Testis (tissue), 3 donors: ENCODE data around the gene METRNL. TPM values are rescaled to one million over a fixed set of nuclear protein-coding genes. Genes with fewer than 3 reads are reported as not detected.

Source experiments
- DNase-seq: peaks from one replicate; pipeline ENCODE4 v3.0.0-alpha.2; 2019
- H3K27ac ChIP-seq, 2 donors: fragments of 200-600 bp; sonication (generic); one replicate each; pipeline ENCODE4 v1.5.1; 2019
- H3K27me3 ChIP-seq: fragments of 200-600 bp; sonication (generic); one replicate; pipeline ENCODE4 v1.5.1; 2019
- H3K36me3 ChIP-seq: fragments of 200-600 bp; sonication (generic); one replicate; pipeline ENCODE4 v1.5.1; 2017; ENCODE audit warnings: low read depth; ENCODE audit errors: missing control alignments
- H3K4me1 ChIP-seq: fragments of 200-600 bp; sonication (generic); one replicate; pipeline ENCODE4 v1.5.1; 2019
- H3K4me3 ChIP-seq, 2 donors: fragments of 200-600 bp; sonication (generic); one replicate each; pipeline ENCODE4 v1.5.1; 2017 to 2019
- H3K9me3 ChIP-seq: fragments of 200-600 bp; sonication (generic); one replicate; pipeline ENCODE4 v1.5.1; 2017
- POLR2A ChIP-seq: fragments of 450-650 bp; IDR thresholded peaks from one replicate; pipeline ENCODE4 v1.6.1; 2017; ENCODE audit warnings: antibody characterized with exemption, mild to moderate bottlenecking, moderate library complexity
- WGBS, 2 donors: methylation state at CpG; one replicate each; pipeline ENCODE4 v1.1.5; 2018; 5-methylcytosine and 5-hydroxymethylcytosine counted together
- intact Hi-C: fragments of 100-400 bp; cut with DNase I; formaldehyde crosslinking; loops from one replicate; pipeline ENCODE4 v1.15.1; 2023; ENCODE audit warnings: low total_unique reads
- polyA plus RNA-seq: library from polyadenylated mRNA; stranded (reverse); fragments of 350-450 nt; fragmentation: Illumina TruSeq; extraction: RNeasy Lipid Tissue Mini Kit (QIAGEN cat#74804); gene quantifications from one replicate; pipeline ENCODE4 v1.2.3, GENCODE V29; 2014; ENCODE audit warnings: low read depth, low replicate concordance; ENCODE audit not compliant: insufficient read depth
- total RNA-seq, 2 donors: library from RNA; depleted of rRNA; stranded (reverse); fragments of >200 nt; gene quantifications; one replicate each; pipeline ENCODE4 v1.2.3, GENCODE V29; 2016
- TF ChIP-seq, protein P1 (sequence below), 3 experiments: fragments of 450-650 bp in 2 of 3; fragments of 200-600 bp in 1 of 3; sonication (generic) in 1 of 3; IDR thresholded peaks; one replicate each; pipeline ENCODE4 v1.5.1; 2016 to 2019; ENCODE audit warnings: antibody characterized with exemption in 3 of 3, mild to moderate bottlenecking in 2 of 3, moderate library complexity in 1 of 3

METRNL gene
- total and polyA plus RNA-seq, 3 donors from 2014 or later, result 54.6 to 86.1 (median 56.1) TPM

DNA sequence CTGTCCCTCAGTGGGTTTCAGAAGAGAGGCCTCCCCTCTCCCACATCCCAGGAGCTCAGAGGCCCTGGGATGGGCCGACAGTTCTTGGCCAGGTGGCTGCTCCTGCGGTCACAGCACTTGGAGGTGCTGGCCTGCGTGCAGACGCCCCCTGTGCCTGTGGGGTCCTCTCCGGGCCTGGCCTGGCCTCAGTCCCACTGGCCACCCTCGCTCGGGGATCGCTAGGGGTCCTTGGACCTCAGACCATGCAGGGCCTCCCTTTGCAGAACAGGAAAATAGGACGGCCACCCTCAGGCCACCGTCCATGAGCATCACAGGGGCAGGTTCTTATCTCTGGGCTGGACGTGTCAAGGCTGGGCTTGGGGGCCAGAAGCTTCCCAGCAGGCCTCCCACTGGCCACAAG, 30.0 kb downstream of the METRNL start:
- no peak overlapping the region for H3K4me3 ChIP-seq
- TF ChIP-seq POLR2A, result no peak
- TF ChIP-seq, protein P1, sequence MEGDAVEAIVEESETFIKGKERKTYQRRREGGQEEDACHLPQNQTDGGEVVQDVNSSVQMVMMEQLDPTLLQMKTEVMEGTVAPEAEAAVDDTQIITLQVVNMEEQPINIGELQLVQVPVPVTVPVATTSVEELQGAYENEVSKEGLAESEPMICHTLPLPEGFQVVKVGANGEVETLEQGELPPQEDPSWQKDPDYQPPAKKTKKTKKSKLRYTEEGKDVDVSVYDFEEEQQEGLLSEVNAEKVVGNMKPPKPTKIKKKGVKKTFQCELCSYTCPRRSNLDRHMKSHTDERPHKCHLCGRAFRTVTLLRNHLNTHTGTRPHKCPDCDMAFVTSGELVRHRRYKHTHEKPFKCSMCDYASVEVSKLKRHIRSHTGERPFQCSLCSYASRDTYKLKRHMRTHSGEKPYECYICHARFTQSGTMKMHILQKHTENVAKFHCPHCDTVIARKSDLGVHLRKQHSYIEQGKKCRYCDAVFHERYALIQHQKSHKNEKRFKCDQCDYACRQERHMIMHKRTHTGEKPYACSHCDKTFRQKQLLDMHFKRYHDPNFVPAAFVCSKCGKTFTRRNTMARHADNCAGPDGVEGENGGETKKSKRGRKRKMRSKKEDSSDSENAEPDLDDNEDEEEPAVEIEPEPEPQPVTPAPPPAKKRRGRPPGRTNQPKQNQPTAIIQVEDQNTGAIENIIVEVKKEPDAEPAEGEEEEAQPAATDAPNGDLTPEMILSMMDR (IDR thresholded peaks at IDR 0.05), result no peak
- no peak for DNase-seq
- no peaks in the 10 kb centered on the region for H3K27me3 ChIP-seq
- intact Hi-C loops, result no loop called here
- peaks cover 19% of the 10 kb centered on the region for H3K4me1 ChIP-seq
- H3K36me3 ChIP-seq, result no peaks in the 10 kb centered on the region
- H3K27ac ChIP-seq, result no peak overlapping the region
- H3K9me3 ChIP-seq, result no peaks in the 10 kb centered on the region
- WGBS, 2 donors, result 67% methylated on average over 11 of the region's 11 CpGs; no CpG with 5 or more reads in 1 of the 2 donors

DNA sequence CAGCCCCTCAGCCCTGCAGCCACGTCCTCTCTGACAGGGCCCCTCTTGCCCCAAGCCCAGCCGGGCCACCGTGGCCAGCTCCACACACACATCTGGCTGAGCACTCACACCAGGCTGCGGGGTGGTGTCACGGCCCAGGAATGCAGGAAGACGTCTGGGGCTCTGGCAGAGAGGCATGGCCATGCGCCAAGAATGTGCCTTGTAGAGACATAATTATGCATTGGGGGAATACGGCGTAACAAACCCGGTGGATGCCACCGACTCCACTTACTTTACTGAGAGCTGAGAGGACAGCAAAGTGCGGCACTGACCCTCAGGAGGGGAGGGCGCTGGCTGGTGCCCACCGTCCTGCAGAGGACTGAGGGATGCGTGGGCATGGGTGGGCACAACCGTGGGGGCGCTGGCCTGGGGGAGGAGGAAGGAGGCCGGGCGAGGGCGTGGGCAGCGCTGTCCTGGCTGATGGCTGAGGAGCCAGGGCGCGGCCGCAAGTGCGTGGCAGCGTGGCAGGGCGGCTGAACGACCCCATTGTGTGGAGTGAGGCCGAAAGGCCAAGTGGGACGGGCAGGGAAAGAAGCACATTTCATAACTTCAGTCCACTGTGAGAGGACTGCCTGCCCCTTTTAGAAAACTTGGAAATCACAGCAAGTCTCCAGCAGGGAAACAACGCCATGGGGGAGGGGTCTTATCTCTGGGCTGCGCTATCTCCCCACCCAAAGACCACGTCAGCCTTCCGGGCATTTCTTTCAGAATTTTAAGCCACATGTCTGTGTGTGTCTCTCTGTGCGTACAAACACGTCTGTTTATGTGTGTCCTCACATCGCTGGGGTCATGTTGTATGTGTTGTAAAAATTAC, 30.6 kb downstream of the METRNL start:
- H3K27ac ChIP-seq, result no peak overlapping the region
- TF ChIP-seq, protein P1 (IDR thresholded peaks at IDR 0.05), result no peak
- no peak for TF ChIP-seq POLR2A
- no peak overlapping the region for H3K4me3 ChIP-seq
- 41 to 44% methylated on average over 28 to 37 of the region's 37 CpGs for WGBS, 2 donors
- intact Hi-C loops, result no loop called here
- H3K9me3 ChIP-seq, result no peaks in the 10 kb centered on the region
- DNase-seq, result peak; percentile 91
- no peaks in the 10 kb centered on the region for H3K27me3 ChIP-seq
- H3K4me1 ChIP-seq, result peaks cover 19% of the 10 kb centered on the region
- H3K36me3 ChIP-seq, result no peaks in the 10 kb centered on the region

DNA sequence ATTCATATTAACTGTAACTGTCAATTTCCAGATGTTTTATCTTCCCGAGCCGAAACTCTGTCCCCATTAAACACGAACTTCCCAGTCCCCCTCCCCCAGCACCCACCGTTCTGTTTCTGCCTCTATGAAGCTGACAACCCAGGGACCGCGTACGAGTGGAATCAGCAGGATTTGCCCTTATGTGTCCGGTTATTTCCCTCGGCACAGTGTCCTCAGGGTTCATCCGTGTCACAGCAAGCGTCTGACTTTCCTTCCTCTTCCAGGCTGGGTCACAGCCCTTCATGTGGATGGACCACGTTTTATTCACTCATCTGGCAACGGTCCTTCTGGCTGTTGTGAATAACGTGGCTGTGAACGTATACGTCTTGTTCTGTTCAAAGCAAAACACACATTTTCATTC, 31.3 kb downstream of the METRNL start:
- Histone ChIP-seq H3K4me3 (no peak overlapping the region), H3K27ac (no peak overlapping the region), H3K36me3 (no peaks in the 10 kb centered on the region), H3K4me1 (peaks cover 19% of the 10 kb centered on the region), H3K27me3 (no peaks in the 10 kb centered on the region), H3K9me3 (no peaks in the 10 kb centered on the region)
- TF ChIP-seq POLR2A, result no peak
- TF ChIP-seq, protein P1 (IDR thresholded peaks at IDR 0.05), result no peak
- intact Hi-C loops, result no loop called here
- WGBS, 2 donors, result 42 to 49% methylated on average over 16 of the region's 16 CpGs
- DNase-seq, result no peak

DNA sequence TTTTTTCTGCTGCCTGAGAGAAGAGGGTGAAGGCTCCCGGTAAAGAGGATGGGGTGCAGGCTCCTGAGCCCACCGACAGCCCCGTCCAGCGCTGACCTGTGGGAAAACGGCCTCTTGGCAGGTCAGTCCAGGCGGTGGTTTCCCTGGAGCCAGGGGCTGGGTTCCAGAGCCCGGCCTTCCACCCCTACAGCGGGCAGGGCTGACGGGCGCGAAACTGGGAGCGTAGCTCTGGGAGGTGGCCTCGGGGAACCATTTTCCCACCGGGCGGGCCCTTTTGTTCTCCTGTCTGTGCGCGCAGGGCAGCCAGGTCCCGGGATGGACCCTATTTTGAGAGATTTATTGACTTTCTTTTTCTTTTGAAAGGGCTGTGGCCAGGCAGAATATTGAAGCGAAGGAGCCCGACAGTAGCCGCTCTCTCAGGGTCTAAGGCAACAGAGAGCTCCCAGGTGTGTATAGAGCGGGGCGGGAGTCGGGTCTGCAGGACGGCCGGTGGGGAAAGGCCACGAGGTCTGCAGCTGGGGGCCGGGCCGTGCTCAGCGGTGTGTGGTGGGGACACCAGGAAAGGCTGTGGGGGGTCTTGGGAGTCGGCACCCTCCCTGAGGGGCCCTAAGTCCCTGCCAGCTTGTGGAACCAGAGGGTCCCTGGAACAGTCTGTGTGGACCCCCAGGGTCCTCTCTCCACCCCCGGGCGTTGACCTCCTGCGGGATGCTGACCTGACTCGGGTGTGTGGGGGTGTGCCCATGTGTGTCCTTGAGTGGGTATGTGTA, 32.3 kb downstream of the METRNL start:
- DNase-seq, result no peak
- H3K4me1 ChIP-seq, result peaks cover 19% of the 10 kb centered on the region
- 92% methylated on average over 34 to 35 of the region's 35 CpGs for WGBS, 2 donors
- no peaks in the 10 kb centered on the region for H3K27me3 ChIP-seq
- no peak overlapping the region for H3K4me3 ChIP-seq
- no peaks in the 10 kb centered on the region for H3K9me3 ChIP-seq
- no peaks in the 10 kb centered on the region for H3K36me3 ChIP-seq
- intact Hi-C loops, result no loop called here
- no peak for TF ChIP-seq POLR2A
- TF ChIP-seq, protein P1 (IDR thresholded peaks at IDR 0.05), result no peak
- no peak overlapping the region for H3K27ac ChIP-seq
